ENCODE data around the gene POU6F2. TPM values are rescaled to one million over a fixed set of nuclear protein-coding genes. Genes with fewer than 3 reads are reported as not detected.

Gene POU6F2
- total RNA-seq, 4 donors from 2014 or later: not detected

DNA sequence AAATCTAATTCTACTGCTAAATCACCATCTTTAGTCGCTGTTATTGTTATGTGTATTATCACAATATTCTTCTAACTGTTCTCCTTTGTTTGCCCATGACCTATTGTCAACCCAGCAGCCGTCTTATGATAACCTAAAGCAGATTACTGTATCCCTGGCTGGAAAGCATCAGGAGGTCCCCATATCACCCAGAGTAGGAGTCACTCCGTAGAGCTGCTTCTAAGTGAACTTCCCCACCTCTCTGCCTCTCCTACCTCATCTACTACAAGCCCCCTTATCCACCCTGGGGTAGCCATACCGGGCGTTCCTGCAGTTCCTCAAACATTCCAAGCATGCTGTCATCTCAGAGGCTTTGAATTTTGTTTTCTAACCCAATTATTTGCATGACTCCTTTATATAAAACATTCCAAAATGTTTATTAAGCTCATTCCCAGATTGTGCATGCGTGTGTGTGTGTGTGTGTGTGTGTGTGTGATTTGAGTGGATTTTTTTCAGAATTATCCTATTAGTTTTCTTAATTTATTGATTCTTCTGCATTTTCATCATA, 39.7 kb downstream of the POU6F2 start:
- H3K4me3 ChIP-seq: no peak overlapping the region
- H3K27me3 ChIP-seq: no peaks in the 10 kb centered on the region
- H3K4me1 ChIP-seq: no peaks in the 10 kb centered on the region
- H3K27ac ChIP-seq (replicated peaks in 1 of 4): no peak overlapping the region
- TF ChIP-seq EP300 (IDR thresholded peaks at IDR 0.05) (no peak), POLR2AphosphoS5 (IDR thresholded peaks at IDR 0.05) (no peak), POLR2A (IDR thresholded peaks at IDR 0.05; ENCODE audit: low read depth) (no peak)
- TF ChIP-seq, protein P1, sequence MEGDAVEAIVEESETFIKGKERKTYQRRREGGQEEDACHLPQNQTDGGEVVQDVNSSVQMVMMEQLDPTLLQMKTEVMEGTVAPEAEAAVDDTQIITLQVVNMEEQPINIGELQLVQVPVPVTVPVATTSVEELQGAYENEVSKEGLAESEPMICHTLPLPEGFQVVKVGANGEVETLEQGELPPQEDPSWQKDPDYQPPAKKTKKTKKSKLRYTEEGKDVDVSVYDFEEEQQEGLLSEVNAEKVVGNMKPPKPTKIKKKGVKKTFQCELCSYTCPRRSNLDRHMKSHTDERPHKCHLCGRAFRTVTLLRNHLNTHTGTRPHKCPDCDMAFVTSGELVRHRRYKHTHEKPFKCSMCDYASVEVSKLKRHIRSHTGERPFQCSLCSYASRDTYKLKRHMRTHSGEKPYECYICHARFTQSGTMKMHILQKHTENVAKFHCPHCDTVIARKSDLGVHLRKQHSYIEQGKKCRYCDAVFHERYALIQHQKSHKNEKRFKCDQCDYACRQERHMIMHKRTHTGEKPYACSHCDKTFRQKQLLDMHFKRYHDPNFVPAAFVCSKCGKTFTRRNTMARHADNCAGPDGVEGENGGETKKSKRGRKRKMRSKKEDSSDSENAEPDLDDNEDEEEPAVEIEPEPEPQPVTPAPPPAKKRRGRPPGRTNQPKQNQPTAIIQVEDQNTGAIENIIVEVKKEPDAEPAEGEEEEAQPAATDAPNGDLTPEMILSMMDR (IDR thresholded peaks at IDR 0.05): no peak
- peaks cover 0 to 2% (median under 1%) of the 10 kb centered on the region in 4 donors for H3K9me3 ChIP-seq
- no peaks in the 10 kb centered on the region for H3K36me3 ChIP-seq
- intact Hi-C loops (cut with DNase I): no loop called here
- no peak for DNase-seq (ENCODE audit: extremely low spot score)
- 60% methylated on average over 6 of the region's 6 CpGs for WGBS

DNA sequence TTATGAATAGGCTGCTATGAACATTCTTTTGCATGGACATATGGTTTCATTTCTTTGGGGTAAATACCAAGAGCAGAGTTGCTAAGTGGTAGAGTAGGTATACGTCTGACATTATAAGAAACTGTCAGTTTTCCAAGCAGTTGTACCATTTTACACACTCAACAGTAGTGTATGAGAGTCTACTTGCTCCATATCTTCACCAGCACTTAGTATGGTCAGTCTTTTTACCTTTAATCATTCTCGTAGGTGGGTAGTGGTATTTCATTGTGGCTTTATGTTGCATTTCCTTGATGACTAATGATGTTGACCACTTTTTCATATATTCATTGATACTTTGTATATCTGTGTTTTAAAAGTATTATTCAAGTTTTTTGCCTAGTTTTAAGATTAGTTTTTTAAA, 45.1 kb downstream of the POU6F2 start:
- intact Hi-C loops (cut with DNase I): no loop called here

DNA sequence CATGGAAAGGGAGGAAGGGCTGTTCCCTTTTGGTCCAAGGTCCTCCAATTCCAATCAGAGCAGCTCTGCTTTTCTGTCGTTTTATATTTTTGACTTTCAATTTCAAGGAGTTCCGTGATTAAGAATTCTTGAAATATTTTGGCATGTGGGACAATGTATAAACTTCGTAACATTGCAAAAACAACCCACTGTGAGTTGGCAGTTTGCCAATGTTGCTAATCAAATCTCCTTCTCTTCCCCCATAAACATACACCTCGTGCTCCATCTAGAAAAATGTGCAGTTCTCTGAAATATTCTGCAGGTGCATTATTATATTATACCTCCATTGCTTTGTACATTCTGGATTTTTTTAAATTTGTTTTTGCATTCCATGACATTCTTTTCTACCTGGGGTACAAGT, 49.8 kb downstream of the POU6F2 start:
- TF ChIP-seq, protein P1 (IDR thresholded peaks at IDR 0.05): no peak
- TF ChIP-seq POLR2A (IDR thresholded peaks at IDR 0.05; ENCODE audit: low read depth) (no peak), EP300 (IDR thresholded peaks at IDR 0.05) (no peak), POLR2AphosphoS5 (IDR thresholded peaks at IDR 0.05) (no peak)

More for the DNA sequence above, 45.1 kb downstream of the POU6F2 start:
- Histone ChIP-seq H3K4me3 (no peak overlapping the region), H3K27me3 (no peaks in the 10 kb centered on the region), H3K27ac (replicated peaks in 1 of 4) (no peak overlapping the region), H3K9me3 (peaks cover 0 to 16% (median 6%) of the 10 kb centered on the region in 4 donors), H3K36me3 (no peaks in the 10 kb centered on the region), H3K4me1 (no peaks in the 10 kb centered on the region)
- 97% methylated on average over 2 of the region's 2 CpGs for WGBS
- TF ChIP-seq POLR2A (IDR thresholded peaks at IDR 0.05; ENCODE audit: low read depth): no peak
- no peak for TF ChIP-seq EP300 (IDR thresholded peaks at IDR 0.05)
- no peak for DNase-seq (ENCODE audit: extremely low spot score)

DNA sequence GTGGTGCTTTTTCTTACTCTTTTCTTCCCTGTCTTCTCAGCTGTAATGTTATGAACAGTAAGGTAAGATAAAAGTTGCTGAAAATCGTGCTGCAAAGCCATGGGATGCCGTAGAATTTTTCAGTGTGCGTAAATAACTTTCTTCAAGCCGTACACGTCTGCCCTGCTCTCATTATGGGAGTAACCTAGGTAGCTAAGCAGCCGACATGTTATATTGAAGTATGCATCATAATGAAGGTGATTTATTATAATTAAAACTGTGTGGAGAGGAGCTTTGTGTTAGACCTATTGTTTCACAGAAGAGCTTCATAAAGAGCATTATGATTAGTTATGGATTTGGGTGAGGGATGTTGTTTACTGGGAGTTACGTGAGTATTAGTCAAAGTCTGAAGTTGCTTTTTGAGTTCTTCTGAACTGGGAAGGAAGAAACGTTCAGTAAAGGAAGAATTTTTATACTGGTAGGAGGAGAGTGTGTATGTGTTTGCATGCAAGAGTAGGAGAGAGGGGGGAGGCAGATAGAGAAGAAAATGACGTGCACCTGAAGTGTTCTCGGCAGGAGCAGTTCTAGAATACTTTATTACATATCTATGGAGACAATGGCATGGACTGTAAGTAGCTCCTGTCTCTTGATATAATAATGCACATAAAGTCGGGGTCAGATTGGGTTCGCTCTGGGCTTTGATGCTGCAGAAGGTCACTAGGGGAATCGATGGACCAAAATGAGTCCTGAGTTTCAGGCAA, 56.3 kb downstream of the POU6F2 start:
- intact Hi-C loops (cut with DNase I): no loop called here
- no peak for TF ChIP-seq EP300 (IDR thresholded peaks at IDR 0.05)
- TF ChIP-seq, protein P1 (IDR thresholded peaks at IDR 0.05): no peak
- Histone ChIP-seq H3K4me1 (peaks cover 0 to 10% (median 9%) of the 10 kb centered on the region in 4 donors), H3K27me3 (peaks cover 0 to 27% (median 0%) of the 10 kb centered on the region in 4 donors), H3K27ac (replicated peaks in 1 of 4) (no peak overlapping the region), H3K9me3 (no peaks in the 10 kb centered on the region), H3K4me3 (no peak overlapping the region), H3K36me3 (no peaks in the 10 kb centered on the region)
- WGBS: 72% methylated on average over 13 of the region's 13 CpGs
- DNase-seq (ENCODE audit: extremely low spot score): no peak

More for the DNA sequence above, 49.8 kb downstream of the POU6F2 start:
- Histone ChIP-seq H3K27me3 (peaks cover 0 to 9% (median 0%) of the 10 kb centered on the region in 4 donors), H3K9me3 (peaks cover 0 to 13% (median 4%) of the 10 kb centered on the region in 4 donors), H3K4me3 (no peak overlapping the region), H3K36me3 (no peaks in the 10 kb centered on the region), H3K4me1 (no peaks in the 10 kb centered on the region), H3K27ac (replicated peaks in 1 of 4) (no peak overlapping the region)
- 38% methylated on average over 4 of the region's 4 CpGs for WGBS
- intact Hi-C loops (cut with DNase I): no loop called here
- no peak for DNase-seq (ENCODE audit: extremely low spot score)

DNA sequence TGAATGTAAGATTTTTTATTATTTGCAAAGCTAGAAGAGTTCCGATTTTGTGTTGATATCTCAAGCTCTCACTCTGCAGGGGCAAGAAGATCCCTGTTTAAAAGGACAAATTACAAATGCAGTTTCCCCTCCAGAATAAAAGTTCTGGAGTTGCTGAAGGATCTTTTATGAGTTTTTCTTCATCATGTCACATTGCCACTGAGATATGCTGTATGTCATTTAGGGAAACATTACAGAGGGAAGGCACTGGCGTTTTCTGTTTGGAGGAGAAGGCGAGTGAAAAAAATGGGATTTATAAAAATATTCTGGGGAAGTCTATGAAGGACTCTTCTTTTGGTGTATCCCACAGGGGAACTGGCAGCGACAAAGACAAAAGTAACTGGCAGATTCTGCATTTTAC, 57.4 kb downstream of the POU6F2 start:
- DNase-seq (ENCODE audit: extremely low spot score): no peak
- H3K4me3 ChIP-seq: no peak overlapping the region
- TF ChIP-seq EP300 (IDR thresholded peaks at IDR 0.05) (no peak), POLR2A (IDR thresholded peaks at IDR 0.05; ENCODE audit: low read depth) (no peak), POLR2AphosphoS5 (IDR thresholded peaks at IDR 0.05) (no peak)
- TF ChIP-seq, protein P1 (IDR thresholded peaks at IDR 0.05): no peak
- intact Hi-C loops (cut with DNase I): no loop called here
- no peak overlapping the region for H3K27ac ChIP-seq (replicated peaks in 1 of 4)
- H3K9me3 ChIP-seq: no peaks in the 10 kb centered on the region
- H3K36me3 ChIP-seq: no peaks in the 10 kb centered on the region
- 38% methylated on average over 4 of the region's 4 CpGs for WGBS
- peaks cover 0 to 27% (median 0%) of the 10 kb centered on the region in 4 donors for H3K27me3 ChIP-seq
- peaks cover 0 to 10% (median 9%) of the 10 kb centered on the region in 4 donors for H3K4me1 ChIP-seq
